Neuron (in vitro differentiated cells): ENCODE results near the gene FMN2.
"Not testable (repeated sequence)": the region's sequence is repeated elsewhere in the genome, so short reads cannot be mapped to it uniquely, and the experiment has no call there.

ENCODE experiments used
- H2AFZ ChIP-seq: one replicate; pipeline ENCODE4 v1.6.1; 2013; ENCODE audit warnings: low read depth, mild to moderate bottlenecking, inconsistent platforms, low read length, moderate library complexity
- H3K27me3 ChIP-seq: one replicate; pipeline ENCODE4 v1.6.1; 2013; ENCODE audit warnings: low read length; ENCODE audit not compliant: insufficient read depth
- H3K36me3 ChIP-seq: one replicate; pipeline ENCODE4 v1.6.1; 2013; ENCODE audit warnings: low read length; ENCODE audit not compliant: insufficient read depth
- H3K4me1 ChIP-seq: one replicate; pipeline ENCODE4 v1.6.1; 2013; ENCODE audit warnings: low read length; ENCODE audit not compliant: insufficient read depth
- H3K4me3 ChIP-seq: 2 replicates; pipeline ENCODE4 v1.5.1; 2013; ENCODE audit warnings: mild to moderate bottlenecking, low read length, moderate library complexity
- H3K9me3 ChIP-seq: one replicate; pipeline ENCODE4 v1.6.1; 2013; ENCODE audit warnings: low read length

The FMN2 gene

DNA sequence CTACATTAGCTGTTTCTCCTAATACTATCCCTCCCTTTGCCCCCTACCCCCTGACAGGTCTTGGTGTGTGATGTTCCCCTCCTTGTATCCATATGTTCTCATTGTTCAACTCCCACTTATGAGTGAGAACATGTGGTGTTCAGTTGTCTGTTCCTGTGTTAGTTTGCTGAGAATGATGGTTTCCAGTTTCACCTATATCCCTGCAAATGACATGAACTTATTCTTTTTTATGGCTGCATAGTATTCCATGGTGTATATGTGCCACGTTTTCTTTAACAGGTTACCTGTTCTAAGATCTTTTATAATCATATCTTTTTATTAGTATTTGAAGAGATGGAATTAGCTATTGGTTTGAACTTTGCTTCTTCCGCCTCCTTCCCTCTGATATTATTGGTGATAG, 172.8 kb downstream of the FMN2 start:
- peaks cover 50% of the 10 kb centered on the region for H3K36me3 ChIP-seq
- not testable (repeated sequence) for H3K4me1 ChIP-seq, H3K27me3 ChIP-seq, H3K9me3 ChIP-seq, H3K4me3 ChIP-seq, H2AFZ ChIP-seq

GRCh38 chr1:240271081-240271480, 179.4 kb downstream of the FMN2 start:
- no peak overlapping the region for H2AFZ ChIP-seq
- H3K4me3 ChIP-seq = no peak overlapping the region
- no peaks in the 10 kb centered on the region for H3K27me3 ChIP-seq
- H3K4me1 ChIP-seq = no peaks in the 10 kb centered on the region
- peaks cover 41% of the 10 kb centered on the region for H3K36me3 ChIP-seq
- H3K9me3 ChIP-seq = peaks cover 5% of the 10 kb centered on the region

DNA sequence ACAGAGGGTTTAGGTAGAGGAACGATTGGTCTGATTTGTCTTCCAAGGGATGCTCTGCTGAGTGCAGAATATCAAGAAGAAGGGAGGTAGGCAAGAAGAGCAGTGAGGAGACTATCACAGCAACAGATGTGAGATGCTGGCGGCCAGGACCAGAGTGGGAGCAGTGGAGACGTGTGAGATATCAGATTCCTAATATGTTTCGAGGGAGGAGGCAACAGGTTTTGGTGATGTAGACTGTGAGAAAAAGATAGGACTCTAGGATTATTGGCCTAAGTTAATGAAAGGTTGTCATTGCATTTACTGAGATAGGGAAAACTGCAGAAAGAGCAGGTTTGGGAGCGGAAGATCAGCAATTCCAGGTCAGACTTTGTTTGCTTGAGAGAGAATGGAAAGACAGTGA, 182.9 kb downstream of the FMN2 start:
- H3K36me3 ChIP-seq = peaks cover 21% of the 10 kb centered on the region
- no peak overlapping the region for H2AFZ ChIP-seq
- no peaks in the 10 kb centered on the region for H3K27me3 ChIP-seq
- peaks cover 2% of the 10 kb centered on the region for H3K9me3 ChIP-seq
- H3K4me3 ChIP-seq = no peak overlapping the region
- H3K4me1 ChIP-seq = no peaks in the 10 kb centered on the region

DNA sequence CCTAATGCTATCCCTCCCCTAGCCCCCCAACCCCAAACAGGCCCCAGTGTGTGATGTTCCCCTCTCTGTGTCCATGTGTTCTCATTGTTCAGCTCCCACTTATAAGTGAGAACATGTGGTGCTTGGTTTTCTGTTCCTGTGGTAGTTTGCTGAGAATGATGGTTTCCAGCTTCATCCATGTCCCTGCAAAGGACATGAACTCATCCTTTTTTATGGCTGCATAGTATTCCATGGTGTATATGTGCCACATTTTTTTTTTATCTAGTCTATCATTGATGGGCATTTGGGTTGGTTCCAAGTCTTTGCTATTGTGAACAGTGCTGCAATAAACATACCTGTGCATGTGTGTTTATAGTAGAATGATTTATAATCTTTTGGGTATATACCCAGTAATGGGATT, 183.5 kb downstream of the FMN2 start:
- not testable (repeated sequence) for H3K27me3 ChIP-seq, H3K9me3 ChIP-seq, H3K4me1 ChIP-seq, H3K4me3 ChIP-seq, H2AFZ ChIP-seq
- H3K36me3 ChIP-seq = peaks cover 21% of the 10 kb centered on the region

DNA sequence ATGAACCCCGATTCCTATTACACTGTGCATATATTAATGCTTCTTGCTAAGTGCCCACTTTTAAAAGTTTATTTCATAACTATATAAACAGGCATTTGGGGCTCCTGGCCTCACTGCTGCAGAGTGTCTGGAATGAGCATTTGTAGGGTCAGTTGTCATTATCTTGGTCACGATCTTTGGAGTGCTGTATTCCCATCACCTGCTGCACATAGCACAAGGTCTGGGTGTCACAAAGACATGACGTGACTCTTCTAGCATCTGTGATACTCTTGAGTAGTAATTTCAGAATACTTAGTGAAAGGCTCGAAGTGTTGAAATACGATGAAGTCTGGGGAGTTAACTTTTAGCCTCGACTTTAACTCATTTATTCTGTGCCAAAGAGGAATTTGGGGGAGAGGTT, 186.4 kb downstream of the FMN2 start:
- no peaks in the 10 kb centered on the region for H3K27me3 ChIP-seq
- H2AFZ ChIP-seq = no peak overlapping the region
- H3K36me3 ChIP-seq = peaks cover 17% of the 10 kb centered on the region
- no peaks in the 10 kb centered on the region for H3K4me1 ChIP-seq
- H3K4me3 ChIP-seq = no peak overlapping the region
- H3K9me3 ChIP-seq = peaks cover 2% of the 10 kb centered on the region

GRCh38 chr1:240280560-240281322, 189.1 kb downstream of the FMN2 start:
- Histone ChIP-seq H2AFZ (no peak overlapping the region), H3K36me3 (peaks cover 19% of the 10 kb centered on the region), H3K9me3 (peaks cover 2% of the 10 kb centered on the region), H3K4me3 (no peak overlapping the region), H3K4me1 (no peaks in the 10 kb centered on the region), H3K27me3 (no peaks in the 10 kb centered on the region)

DNA sequence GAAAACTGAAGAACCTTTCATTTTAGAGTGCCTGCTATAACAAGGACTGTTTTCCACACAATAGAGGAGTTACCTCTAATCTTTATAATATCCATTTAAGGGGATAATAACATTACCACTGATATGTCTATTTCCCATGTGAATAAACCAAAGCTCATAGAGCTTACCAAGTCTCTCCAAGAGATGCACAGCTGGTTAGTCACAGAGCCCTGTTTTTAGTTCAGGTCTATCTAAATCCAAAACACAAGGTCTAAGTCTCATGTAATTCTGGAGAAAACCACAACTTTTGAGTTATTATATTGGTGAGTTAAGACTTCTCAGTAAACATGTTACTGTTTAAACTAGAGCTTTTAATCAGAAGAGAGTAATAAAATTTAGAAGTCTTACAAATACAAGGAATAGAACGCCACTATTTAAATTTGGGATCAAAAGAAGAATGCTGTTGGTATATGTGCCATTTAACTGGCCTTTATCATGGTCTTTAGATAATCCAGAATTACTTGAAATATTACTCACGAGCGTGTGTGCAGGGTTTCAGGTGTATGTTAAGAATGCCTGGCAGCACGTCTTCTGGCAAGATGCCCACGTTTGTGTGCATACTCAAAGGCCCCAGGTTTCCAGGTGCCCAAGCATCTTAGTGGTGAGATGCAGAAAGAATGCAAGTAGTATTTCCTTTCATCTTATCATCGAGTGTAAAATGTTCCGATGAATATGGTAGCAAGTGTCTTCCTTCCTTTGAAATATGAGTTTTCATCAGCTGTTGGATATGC, 190.6 kb downstream of the FMN2 start:
- Histone ChIP-seq H3K36me3 (peaks cover 25% of the 10 kb centered on the region), H3K9me3 (peaks cover 2% of the 10 kb centered on the region), H3K4me3 (no peak overlapping the region), H3K27me3 (no peaks in the 10 kb centered on the region), H3K4me1 (no peaks in the 10 kb centered on the region), H2AFZ (no peak overlapping the region)

GRCh38 chr1:240284656-240285414, 193.2 kb downstream of the FMN2 start:
- Histone ChIP-seq H3K27me3 (no peaks in the 10 kb centered on the region), H2AFZ (no peak overlapping the region), H3K4me3 (no peak overlapping the region), H3K4me1 (no peaks in the 10 kb centered on the region), H3K36me3 (peaks cover 46% of the 10 kb centered on the region), H3K9me3 (peaks cover 2% of the 10 kb centered on the region)

DNA sequence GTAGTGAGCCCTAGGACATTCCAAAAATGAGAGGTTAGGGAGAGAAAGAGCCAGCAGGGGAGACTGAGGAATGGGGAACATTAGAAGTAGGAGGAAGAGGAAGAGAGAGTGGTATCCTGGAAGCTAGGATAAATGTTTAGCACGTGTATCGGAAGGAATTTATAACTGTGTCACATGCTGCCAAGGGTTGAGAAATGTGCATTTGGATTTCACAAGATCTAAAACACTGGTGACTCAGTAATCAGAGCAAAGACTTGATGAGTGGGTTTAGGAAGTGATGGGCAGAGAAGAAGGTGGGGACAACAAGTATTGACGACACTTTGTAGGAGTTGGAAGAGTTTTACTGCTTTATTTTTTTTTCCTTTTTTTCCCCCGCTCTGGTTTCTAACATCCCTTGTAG, 193.9 kb downstream of the FMN2 start:
- Histone ChIP-seq H3K36me3 (peaks cover 46% of the 10 kb centered on the region), H3K9me3 (peaks cover 2% of the 10 kb centered on the region), H2AFZ (no peak overlapping the region), H3K4me3 (no peak overlapping the region), H3K27me3 (no peaks in the 10 kb centered on the region), H3K4me1 (no peaks in the 10 kb centered on the region)

GRCh38 chr1:240287722-240288121, 196.0 kb downstream of the FMN2 start:
- H2AFZ ChIP-seq = no peak overlapping the region
- no peaks in the 10 kb centered on the region for H3K27me3 ChIP-seq
- H3K4me1 ChIP-seq = no peaks in the 10 kb centered on the region
- peaks cover 2% of the 10 kb centered on the region for H3K9me3 ChIP-seq
- H3K4me3 ChIP-seq = no peak overlapping the region
- H3K36me3 ChIP-seq = peaks cover 45% of the 10 kb centered on the region

DNA sequence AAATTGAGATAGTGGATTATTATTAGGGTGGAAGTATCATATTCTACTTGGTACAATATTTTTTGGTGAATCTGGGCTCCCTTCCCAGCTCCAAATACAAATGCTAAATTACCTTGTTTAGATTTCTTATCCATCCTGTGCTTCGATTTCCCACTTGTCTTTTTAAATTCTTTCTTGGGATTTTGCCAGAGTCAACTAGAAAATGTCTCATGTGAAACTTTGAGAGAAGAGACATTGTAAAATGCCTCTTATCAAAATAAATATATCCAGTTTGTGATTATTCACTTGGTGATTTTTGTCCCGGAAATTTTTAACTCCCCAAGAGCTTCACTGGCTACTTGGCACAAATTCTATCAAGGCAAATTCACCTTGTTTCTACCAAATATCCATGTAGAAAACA, 202.0 kb downstream of the FMN2 start:
- Histone ChIP-seq H3K4me3 (no peak overlapping the region), H3K9me3 (peaks cover 4% of the 10 kb centered on the region), H2AFZ (no peak overlapping the region), H3K27me3 (no peaks in the 10 kb centered on the region), H3K36me3 (peaks cover 47% of the 10 kb centered on the region), H3K4me1 (peaks cover 4% of the 10 kb centered on the region)

- no peak overlapping the region for H3K4me3 ChIP-seq
- H3K27me3 ChIP-seq = no peaks in the 10 kb centered on the region
- peaks cover 4% of the 10 kb centered on the region for H3K4me1 ChIP-seq
- peaks cover 4% of the 10 kb centered on the region for H3K9me3 ChIP-seq
- H2AFZ ChIP-seq = no peak overlapping the region
- peaks cover 47% of the 10 kb centered on the region for H3K36me3 ChIP-seq
Observed at GRCh38 chr1:240294566-240294965, 202.9 kb downstream of the FMN2 start.

DNA sequence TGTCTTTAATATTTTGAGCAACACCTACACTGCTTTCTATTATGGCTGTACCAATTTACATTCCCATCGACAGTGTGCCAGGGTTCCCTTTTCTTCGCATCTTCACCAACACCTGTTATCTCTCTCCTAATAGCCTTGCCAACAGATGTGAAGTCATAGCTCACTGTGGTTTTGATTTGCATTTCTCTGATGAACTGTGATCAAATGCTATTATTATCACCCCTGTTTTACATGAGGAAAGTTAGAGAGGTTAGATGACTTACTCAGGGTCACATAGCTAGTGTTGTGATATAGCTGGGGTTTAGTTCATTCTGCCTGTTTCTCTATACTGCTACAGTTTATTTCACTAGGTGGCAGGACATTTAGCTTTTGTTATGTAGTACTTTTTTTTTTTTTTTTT, 204.1 kb downstream of the FMN2 start:
- H3K4me1 ChIP-seq = peaks cover 4% of the 10 kb centered on the region
- no peaks in the 10 kb centered on the region for H3K27me3 ChIP-seq
- H3K36me3 ChIP-seq = peaks cover 49% of the 10 kb centered on the region
- peaks cover 4% of the 10 kb centered on the region for H3K9me3 ChIP-seq
- H3K4me3 ChIP-seq = no peak overlapping the region
- no peak overlapping the region for H2AFZ ChIP-seq
